HepG2 (cell line): Measurements from ENCODE around the gene LMF2. TPM values are rescaled to one million over a fixed set of nuclear protein-coding genes. Genes with fewer than 3 reads are reported as not detected.

Experiments used
- HCFC1 ChIP-seq: fragments of 150-350 bp; IDR thresholded peaks from 2 replicates; pipeline ENCODE4 v1.6.1; 2014; ENCODE audit warnings: low read depth, low read length
- HDAC2 ChIP-seq: sonication (generic); formaldehyde crosslinking; IDR thresholded peaks from 2 replicates; pipeline ENCODE4 v1.4.0; 2020; ENCODE audit warnings: missing genetic modification reagents
- HMG20B ChIP-seq: conservative IDR thresholded peaks from 2 replicates; pipeline ENCODE4 v1.6.1; 2016; ENCODE audit warnings: missing genetic modification reagents, missing compliant biosample characterization
- KDM5B ChIP-seq: sonication (generic); formaldehyde crosslinking; IDR thresholded peaks from 2 replicates; pipeline ENCODE4 v1.4.0; 2020; ENCODE audit warnings: missing genetic modification reagents, mild to moderate bottlenecking, borderline replicate concordance
- MTF2 ChIP-seq: sonication (generic); formaldehyde crosslinking; IDR thresholded peaks from 2 replicates; pipeline ENCODE4 v1.5.0; 2020; ENCODE audit warnings: missing genetic modification reagents, borderline replicate concordance
- NFKBIZ ChIP-seq: IDR thresholded peaks from 2 replicates; pipeline ENCODE4 v1.6.1; 2018; ENCODE audit warnings: missing genetic modification reagents, missing compliant biosample characterization
- POLR2AphosphoS5 ChIP-seq: IDR thresholded peaks from 2 replicates; pipeline ENCODE4 v1.6.1; 2012; ENCODE audit warnings: low read depth, low read length
- XRCC5 ChIP-seq: fragments of 200-400 bp; formaldehyde crosslinking; optimal IDR thresholded peaks from 2 replicates; pipeline ENCODE3; 2017; ENCODE audit warnings: mild to moderate bottlenecking, low read length
- ZKSCAN1 ChIP-seq: fragments of 150-350 bp; IDR thresholded peaks from 2 replicates; pipeline ENCODE4 v1.6.1; 2014; ENCODE audit warnings: low read length
- ZNF12 ChIP-seq: sonication (generic); formaldehyde crosslinking; IDR thresholded peaks from 2 replicates; pipeline ENCODE4 v1.5.0; 2020; ENCODE audit warnings: missing genetic modification reagents
- ZNF274 ChIP-seq: sonication (generic); formaldehyde crosslinking; IDR thresholded peaks from 2 replicates; pipeline ENCODE4 v1.5.1; 2020; ENCODE audit warnings: mild to moderate bottlenecking, missing genetic modification reagents
- ZNF619 ChIP-seq: sonication (generic); formaldehyde crosslinking; IDR thresholded peaks from 2 replicates; pipeline ENCODE4 v1.4.0; 2020; ENCODE audit warnings: mild to moderate bottlenecking, missing genetic modification reagents
- ZNF674 ChIP-seq: sonication (generic); formaldehyde crosslinking; IDR thresholded peaks from 2 replicates; pipeline ENCODE4 v1.5.0; 2020; ENCODE audit warnings: low read depth, mild to moderate bottlenecking, missing genetic modification reagents
- ZNF678 ChIP-seq: sonication (generic); formaldehyde crosslinking; IDR thresholded peaks from 2 replicates; pipeline ENCODE4 v1.4.0; 2020; ENCODE audit warnings: mild to moderate bottlenecking, missing genetic modification reagents
- ZNF773 ChIP-seq: sonication (generic); formaldehyde crosslinking; IDR thresholded peaks from 2 replicates; pipeline ENCODE4 v1.4.0; 2020; ENCODE audit warnings: missing genetic modification reagents, borderline replicate concordance
- polyA plus RNA-seq, 8 experiments: library from polyadenylated mRNA; depleted of rRNA in 3 of 8; stranded (reverse) in 7 of 8; unstranded in 1 of 8; fragments of >200 nt; fragmentation: Illumina TruSeq in 4 of 8; extraction: Trizol in 4 of 8; gene quantifications; 2 replicates each; pipeline versions ENCODE4 v1.2.1 to v1.2.3, GENCODE V29; 2011 to 2016; ENCODE audit warnings: low read depth in 4 of 8, missing spikeins in 1 of 8, mixed read lengths in 1 of 8; ENCODE audit not compliant: insufficient read depth in 1 of 8
- total RNA-seq, 5 experiments: library from RNA; depleted of rRNA; stranded (reverse); fragments of >200 nt; fragmentation: Illumina TruSeq; extraction: Trizol; gene quantifications; 2 replicates each; pipeline ENCODE4 v1.2.3, GENCODE V29; 2016; ENCODE audit warnings: low read depth in 1 of 5
- TF ChIP-seq, protein P1 (sequence below): sonication (generic); formaldehyde crosslinking; IDR thresholded peaks from 2 replicates; pipeline ENCODE4 v1.4.0; 2020; ENCODE audit warnings: missing genetic modification reagents
- TF ChIP-seq, protein P2 (sequence below), 2 experiments: sonication (generic) in 1 of 2; formaldehyde crosslinking in 1 of 2; IDR thresholded peaks; 2 replicates each; pipeline versions ENCODE4 v1.4.0 to v1.6.1; 2016 to 2020; ENCODE audit warnings: borderline replicate concordance in 1 of 2, low read depth in 1 of 2, mild to moderate bottlenecking in 1 of 2, missing genetic modification reagents in 1 of 2
- TF ChIP-seq, protein P3 (sequence below): IDR thresholded peaks from 2 replicates; pipeline ENCODE4 v1.6.1; 2018; ENCODE audit warnings: missing genetic modification reagents, mild to moderate bottlenecking, missing compliant biosample characterization

Gene LMF2
- total and polyA plus RNA-seq, 2 of the 13 experiments (the other 11 are each of a cell fraction or from before 2014, with no cell fraction given): 23.3 to 30.6 TPM

DNA sequence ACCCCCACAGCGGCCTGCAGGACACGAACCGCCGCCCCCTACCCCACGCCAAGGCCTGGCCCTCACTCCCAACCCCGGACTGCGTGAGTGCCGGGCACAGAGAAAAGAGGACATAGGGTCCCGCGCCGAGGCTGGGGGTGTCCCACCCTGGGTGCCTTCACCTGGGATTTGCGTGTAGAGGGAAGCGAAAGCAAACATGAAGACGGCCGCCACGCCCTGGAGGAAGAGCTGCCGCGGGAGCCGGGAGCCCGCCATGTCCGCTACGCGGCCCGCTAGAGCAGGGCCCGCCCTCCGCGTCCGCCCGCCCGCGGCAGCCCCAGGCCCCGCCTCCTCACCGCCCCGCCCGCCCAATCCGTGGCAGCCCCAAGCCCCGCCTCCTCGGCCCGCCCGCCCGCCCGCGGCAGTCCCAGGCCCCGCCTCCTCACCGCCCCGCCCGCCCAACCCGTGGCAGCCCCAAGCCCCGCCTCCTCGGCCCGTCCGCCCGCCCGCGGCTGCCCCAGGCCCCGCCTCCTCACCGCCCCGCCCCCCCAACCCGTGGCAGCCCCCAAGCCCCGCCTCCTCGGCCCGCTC lies at the start of gene LMF2 (continued):
- TF ChIP-seq ZNF674 (CRISPR knock-in tag): no peak
- no peak for TF ChIP-seq ZKSCAN1
- no peak for TF ChIP-seq XRCC5
- peak; percentile 52 for TF ChIP-seq POLR2AphosphoS5
- TF ChIP-seq, protein P1, sequence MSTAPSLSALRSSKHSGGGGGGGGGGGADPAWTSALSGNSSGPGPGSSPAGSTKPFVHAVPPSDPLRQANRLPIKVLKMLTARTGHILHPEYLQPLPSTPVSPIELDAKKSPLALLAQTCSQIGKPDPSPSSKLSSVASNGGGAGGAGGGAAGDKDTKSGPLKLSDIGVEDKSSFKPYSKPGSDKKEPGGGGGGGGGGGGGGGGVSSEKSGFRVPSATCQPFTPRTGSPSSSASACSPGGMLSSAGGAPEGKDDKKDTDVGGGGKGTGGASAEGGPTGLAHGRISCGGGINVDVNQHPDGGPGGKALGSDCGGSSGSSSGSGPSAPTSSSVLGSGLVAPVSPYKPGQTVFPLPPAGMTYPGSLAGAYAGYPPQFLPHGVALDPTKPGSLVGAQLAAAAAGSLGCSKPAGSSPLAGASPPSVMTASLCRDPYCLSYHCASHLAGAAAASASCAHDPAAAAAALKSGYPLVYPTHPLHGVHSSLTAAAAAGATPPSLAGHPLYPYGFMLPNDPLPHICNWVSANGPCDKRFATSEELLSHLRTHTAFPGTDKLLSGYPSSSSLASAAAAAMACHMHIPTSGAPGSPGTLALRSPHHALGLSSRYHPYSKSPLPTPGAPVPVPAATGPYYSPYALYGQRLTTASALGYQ (CRISPR knock-in tag): no peak
- no peak for TF ChIP-seq ZNF678 (CRISPR knock-in tag)
- no peak for TF ChIP-seq MTF2 (CRISPR knock-in tag)
- TF ChIP-seq, protein P2, sequence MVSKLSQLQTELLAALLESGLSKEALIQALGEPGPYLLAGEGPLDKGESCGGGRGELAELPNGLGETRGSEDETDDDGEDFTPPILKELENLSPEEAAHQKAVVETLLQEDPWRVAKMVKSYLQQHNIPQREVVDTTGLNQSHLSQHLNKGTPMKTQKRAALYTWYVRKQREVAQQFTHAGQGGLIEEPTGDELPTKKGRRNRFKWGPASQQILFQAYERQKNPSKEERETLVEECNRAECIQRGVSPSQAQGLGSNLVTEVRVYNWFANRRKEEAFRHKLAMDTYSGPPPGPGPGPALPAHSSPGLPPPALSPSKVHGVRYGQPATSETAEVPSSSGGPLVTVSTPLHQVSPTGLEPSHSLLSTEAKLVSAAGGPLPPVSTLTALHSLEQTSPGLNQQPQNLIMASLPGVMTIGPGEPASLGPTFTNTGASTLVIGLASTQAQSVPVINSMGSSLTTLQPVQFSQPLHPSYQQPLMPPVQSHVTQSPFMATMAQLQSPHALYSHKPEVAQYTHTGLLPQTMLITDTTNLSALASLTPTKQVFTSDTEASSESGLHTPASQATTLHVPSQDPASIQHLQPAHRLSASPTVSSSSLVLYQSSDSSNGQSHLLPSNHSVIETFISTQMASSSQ (IDR thresholded peaks at IDR 0.05; ENCODE audit: low read depth): no peak
- TF ChIP-seq, protein P2 (CRISPR knock-in tag; IDR thresholded peaks at IDR 0.05; ENCODE audit: borderline replicate concordance): no peak
- TF ChIP-seq NFKBIZ (CRISPR knock-in tag): no peak
- no peak for TF ChIP-seq ZNF619
- TF ChIP-seq KDM5B: 0 out of 2 replicates have a peak, but pooled peaks have one; percentile 48
- TF ChIP-seq HDAC2 (CRISPR knock-in tag): 0 out of 2 replicates have a peak, but pooled peaks have one; percentile 15
- TF ChIP-seq, protein P3, sequence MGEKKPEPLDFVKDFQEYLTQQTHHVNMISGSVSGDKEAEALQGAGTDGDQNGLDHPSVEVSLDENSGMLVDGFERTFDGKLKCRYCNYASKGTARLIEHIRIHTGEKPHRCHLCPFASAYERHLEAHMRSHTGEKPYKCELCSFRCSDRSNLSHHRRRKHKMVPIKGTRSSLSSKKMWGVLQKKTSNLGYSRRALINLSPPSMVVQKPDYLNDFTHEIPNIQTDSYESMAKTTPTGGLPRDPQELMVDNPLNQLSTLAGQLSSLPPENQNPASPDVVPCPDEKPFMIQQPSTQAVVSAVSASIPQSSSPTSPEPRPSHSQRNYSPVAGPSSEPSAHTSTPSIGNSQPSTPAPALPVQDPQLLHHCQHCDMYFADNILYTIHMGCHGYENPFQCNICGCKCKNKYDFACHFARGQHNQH (CRISPR knock-in tag): no peak
- no peak for TF ChIP-seq ZNF12 (CRISPR knock-in tag)
- TF ChIP-seq HMG20B (CRISPR knock-in tag): no peak
- TF ChIP-seq ZNF773: no peak
- TF ChIP-seq HCFC1: no peak
- no peak for TF ChIP-seq ZNF274 (CRISPR knock-in tag)
